ENCODE data around the gene PREPL. TPM values are rescaled to one million over a fixed set of nuclear protein-coding genes. Genes with fewer than 3 reads are reported as not detected.
"Not testable (repeated sequence)": the region's sequence is repeated elsewhere in the genome, so short reads cannot be mapped to it uniquely, and the experiment has no call there.

Gene PREPL
- total RNA-seq, 6 experiments from 2014 or later, result 13.6 to 20.8 (median 19.6) TPM

DNA sequence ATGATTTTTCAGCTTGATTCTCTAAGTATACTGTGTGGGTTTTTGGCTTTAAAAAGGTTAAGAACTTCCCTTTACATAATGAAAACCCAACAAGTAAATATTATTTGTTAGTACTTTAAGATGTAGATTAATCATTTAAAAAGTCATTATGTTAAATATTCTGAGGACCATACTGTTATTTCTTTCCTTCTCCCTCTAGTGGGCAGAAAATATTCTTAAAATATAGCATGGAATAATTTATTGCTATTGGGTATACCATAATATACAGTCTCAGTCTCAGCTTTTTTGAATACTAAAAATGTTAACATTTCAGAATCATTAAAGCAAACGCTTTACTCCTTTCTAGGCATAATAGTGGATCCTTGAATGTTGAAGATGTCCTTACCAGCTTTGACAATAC is 28.6 kb upstream of the PREPL start:
- WGBS (ENCODE audit: insufficient coverage, low coverage, low lambda C conversion rate, missing lambda C conversion rate), result 92% methylated on average over 1 of the region's 1 CpG
- ATAC-seq (no peak), DNase-seq (no peak)
- no peak overlapping the region for H3K27ac ChIP-seq
- intact Hi-C loops (cut with DNase I), result loop anchor here (5.0 to 10.0 kb wide), 2 partner anchors 87 to 565 kb away; no protein-coding TSS in a partner anchor
- H3K9me3 ChIP-seq, result no peaks in the 10 kb centered on the region
- TF ChIP-seq, protein P1, sequence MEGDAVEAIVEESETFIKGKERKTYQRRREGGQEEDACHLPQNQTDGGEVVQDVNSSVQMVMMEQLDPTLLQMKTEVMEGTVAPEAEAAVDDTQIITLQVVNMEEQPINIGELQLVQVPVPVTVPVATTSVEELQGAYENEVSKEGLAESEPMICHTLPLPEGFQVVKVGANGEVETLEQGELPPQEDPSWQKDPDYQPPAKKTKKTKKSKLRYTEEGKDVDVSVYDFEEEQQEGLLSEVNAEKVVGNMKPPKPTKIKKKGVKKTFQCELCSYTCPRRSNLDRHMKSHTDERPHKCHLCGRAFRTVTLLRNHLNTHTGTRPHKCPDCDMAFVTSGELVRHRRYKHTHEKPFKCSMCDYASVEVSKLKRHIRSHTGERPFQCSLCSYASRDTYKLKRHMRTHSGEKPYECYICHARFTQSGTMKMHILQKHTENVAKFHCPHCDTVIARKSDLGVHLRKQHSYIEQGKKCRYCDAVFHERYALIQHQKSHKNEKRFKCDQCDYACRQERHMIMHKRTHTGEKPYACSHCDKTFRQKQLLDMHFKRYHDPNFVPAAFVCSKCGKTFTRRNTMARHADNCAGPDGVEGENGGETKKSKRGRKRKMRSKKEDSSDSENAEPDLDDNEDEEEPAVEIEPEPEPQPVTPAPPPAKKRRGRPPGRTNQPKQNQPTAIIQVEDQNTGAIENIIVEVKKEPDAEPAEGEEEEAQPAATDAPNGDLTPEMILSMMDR (IDR thresholded peaks at IDR 0.05), result peak in 3 of 4 donors; percentile 11 to 31 (median 24)
- no peak for TF ChIP-seq POLR2A (IDR thresholded peaks at IDR 0.05)
- no peak overlapping the region for H3K4me3 ChIP-seq
- H3K4me1 ChIP-seq, result no peaks in the 10 kb centered on the region
- no peaks in the 10 kb centered on the region for H3K36me3 ChIP-seq
- no peaks in the 10 kb centered on the region for H3K27me3 ChIP-seq

DNA sequence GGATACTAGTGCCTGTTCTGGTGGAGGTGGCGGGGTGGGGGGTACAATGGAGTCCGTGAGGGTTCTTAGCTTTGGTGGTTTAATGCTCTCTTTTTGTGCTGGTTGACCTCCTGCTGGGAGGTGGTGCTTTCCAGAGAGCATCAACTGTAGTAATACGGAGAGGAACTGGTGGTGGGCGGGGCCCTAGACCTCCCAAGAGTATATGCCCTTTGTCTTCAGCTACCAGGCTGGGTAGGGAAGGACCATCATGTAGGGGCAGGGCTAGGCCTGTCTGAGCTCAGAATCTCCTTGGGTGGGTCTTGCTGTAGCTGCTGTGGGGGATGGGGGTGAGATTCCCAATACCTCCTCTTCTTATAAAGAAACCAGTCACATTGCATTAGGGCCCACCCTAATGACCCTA is 27.6 kb upstream of the PREPL start:
- WGBS (ENCODE audit: insufficient coverage, low coverage, low lambda C conversion rate, missing lambda C conversion rate), result 68% methylated on average over 2 of the region's 4 CpGs
- Histone ChIP-seq H3K4me3 (no peak overlapping the region), H3K9me3 (no peaks in the 10 kb centered on the region), H3K27me3 (no peaks in the 10 kb centered on the region), H3K27ac (no peak overlapping the region), H3K4me1 (no peaks in the 10 kb centered on the region), H3K36me3 (no peaks in the 10 kb centered on the region)
- no peak for DNase-seq
- no peak for ATAC-seq
- TF ChIP-seq, protein P1 (IDR thresholded peaks at IDR 0.05), result no peak
- TF ChIP-seq POLR2A (IDR thresholded peaks at IDR 0.05), result no peak
- intact Hi-C loops (cut with DNase I), result no loop called here

DNA sequence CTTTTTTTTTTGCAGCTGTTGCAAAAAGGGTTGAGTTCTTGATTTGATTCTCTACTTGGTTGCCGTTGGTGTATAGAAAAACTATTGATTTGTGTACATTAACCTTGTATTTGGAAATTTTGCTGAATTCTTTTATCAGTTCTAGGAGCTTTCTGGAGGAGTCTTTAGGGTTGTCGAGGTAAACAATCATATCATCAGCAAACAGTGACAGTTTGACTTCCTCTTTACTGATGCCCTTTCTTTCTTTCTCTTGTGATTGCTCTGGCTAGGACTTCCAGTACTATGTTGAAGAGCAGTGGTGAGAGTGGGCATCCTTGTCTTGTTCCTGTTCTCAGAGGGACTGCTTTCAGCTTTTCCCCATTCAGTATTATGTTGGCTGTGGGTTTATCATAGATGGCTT is 23.9 kb upstream of the PREPL start:
- WGBS (ENCODE audit: insufficient coverage, low coverage, low lambda C conversion rate, missing lambda C conversion rate), result 61% methylated on average over 2 of the region's 2 CpGs
- H3K27ac ChIP-seq; DNase-seq; H3K27me3 ChIP-seq; H3K4me1 ChIP-seq; H3K36me3 ChIP-seq; ATAC-seq; intact Hi-C loops (cut with DNase I); H3K4me3 ChIP-seq; H3K9me3 ChIP-seq: not testable (repeated sequence)

DNA sequence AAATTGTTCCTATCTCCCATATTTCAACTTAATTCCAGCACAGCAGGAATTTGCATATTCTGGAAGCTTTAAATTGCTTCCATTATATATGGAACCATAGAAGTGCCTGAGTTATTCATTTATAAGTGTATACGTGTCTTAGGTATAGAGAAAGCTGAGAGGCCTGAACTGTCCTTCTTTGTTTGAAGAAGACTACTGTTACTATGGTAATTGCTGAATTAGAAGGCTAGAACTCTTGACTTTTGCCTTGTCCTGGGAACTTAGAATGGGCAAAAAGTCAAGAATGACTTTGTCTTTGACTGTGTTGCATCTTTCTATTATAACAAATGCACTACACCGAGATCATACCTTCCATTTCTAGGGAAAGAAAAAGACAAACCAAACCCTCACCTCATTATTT is 16.2 kb upstream of the PREPL start:
- Histone ChIP-seq H3K4me3 (no peak overlapping the region), H3K27me3 (no peaks in the 10 kb centered on the region), H3K36me3 (no peaks in the 10 kb centered on the region), H3K9me3 (no peaks in the 10 kb centered on the region), H3K27ac (no peak overlapping the region), H3K4me1 (no peaks in the 10 kb centered on the region)
- DNase-seq, result no peak
- ATAC-seq, result no peak
- 97% methylated on average over 2 of the region's 2 CpGs for WGBS (ENCODE audit: insufficient coverage, low coverage, low lambda C conversion rate, missing lambda C conversion rate)
- no peak for TF ChIP-seq POLR2A (IDR thresholded peaks at IDR 0.05)
- TF ChIP-seq, protein P1 (IDR thresholded peaks at IDR 0.05), result no peak
- intact Hi-C loops (cut with DNase I), result no loop called here

DNA sequence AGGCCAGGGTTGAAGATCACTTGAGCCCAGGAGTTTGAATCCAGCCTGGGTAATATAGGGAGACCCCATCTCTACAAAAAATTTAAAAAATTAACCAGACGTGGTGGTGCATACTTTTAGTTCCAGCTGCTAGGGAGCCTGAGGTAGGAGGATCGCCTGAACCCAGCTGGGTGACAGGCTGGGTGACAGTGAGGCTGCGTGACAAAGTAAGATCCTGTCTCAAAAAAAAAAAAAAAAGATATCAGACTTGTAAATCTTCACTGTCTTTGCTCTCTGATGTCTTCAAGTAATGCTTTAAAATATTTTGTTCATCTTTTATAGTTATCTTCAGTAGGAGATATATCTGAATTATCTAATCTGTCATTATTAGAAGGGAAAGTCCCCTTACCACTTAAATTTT is 11.0 kb upstream of the PREPL start:
- H3K4me1 ChIP-seq, result no peaks in the 10 kb centered on the region
- H3K9me3 ChIP-seq, result no peaks in the 10 kb centered on the region
- TF ChIP-seq, protein P1 (IDR thresholded peaks at IDR 0.05), result no peak
- TF ChIP-seq POLR2A (IDR thresholded peaks at IDR 0.05), result no peak
- 95% methylated on average over 3 of the region's 3 CpGs for whole genome bisulfite sequencing (ENCODE audit: insufficient coverage, low coverage, low lambda C conversion rate, missing lambda C conversion rate)
- no peak overlapping the region for H3K27ac ChIP-seq
- intact Hi-C loops (cut with DNase I), result no loop called here
- DNase-seq (no peak), ATAC-seq (no peak)
- H3K4me3 ChIP-seq, result no peak overlapping the region
- no peaks in the 10 kb centered on the region for H3K27me3 ChIP-seq
- no peaks in the 10 kb centered on the region for H3K36me3 ChIP-seq

Data from right lobe of liver (tissue), 6 donors.